HG03135 (cell line): ENCODE measurements around the gene ADAM19.
A peak's percentile ranks its signal among the peaks of the same experiment; 100 is the strongest.

Experiments
- ATAC-seq: cut with Tn5 transposase; IDR thresholded peaks from one replicate; pipeline ENCODE4 v1.9.1; 2021; ENCODE audit warnings: mild to moderate bottlenecking, moderate library complexity; ENCODE audit not compliant: unreplicated experiment

ADAM19 gene

DNA sequence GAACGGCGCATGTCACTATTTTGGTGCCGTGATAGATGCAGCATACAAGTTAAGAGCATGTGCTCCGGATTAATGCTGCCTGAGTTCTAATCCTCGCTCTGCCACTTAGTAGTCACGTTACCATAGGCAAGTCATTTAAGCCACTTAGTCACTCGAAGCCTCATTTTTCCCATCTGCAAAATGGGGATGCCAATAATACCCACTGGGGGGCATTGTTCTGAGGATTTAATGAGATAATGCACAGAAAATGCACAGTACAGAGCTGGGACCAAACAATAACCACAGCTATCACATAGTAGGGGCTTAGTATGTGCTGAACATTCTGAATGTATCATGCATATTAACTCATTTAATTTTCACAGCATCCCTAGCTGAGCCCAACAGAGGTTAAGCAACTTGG, 106.5 kb downstream of the ADAM19 start:
- no peak for ATAC-seq

DNA sequence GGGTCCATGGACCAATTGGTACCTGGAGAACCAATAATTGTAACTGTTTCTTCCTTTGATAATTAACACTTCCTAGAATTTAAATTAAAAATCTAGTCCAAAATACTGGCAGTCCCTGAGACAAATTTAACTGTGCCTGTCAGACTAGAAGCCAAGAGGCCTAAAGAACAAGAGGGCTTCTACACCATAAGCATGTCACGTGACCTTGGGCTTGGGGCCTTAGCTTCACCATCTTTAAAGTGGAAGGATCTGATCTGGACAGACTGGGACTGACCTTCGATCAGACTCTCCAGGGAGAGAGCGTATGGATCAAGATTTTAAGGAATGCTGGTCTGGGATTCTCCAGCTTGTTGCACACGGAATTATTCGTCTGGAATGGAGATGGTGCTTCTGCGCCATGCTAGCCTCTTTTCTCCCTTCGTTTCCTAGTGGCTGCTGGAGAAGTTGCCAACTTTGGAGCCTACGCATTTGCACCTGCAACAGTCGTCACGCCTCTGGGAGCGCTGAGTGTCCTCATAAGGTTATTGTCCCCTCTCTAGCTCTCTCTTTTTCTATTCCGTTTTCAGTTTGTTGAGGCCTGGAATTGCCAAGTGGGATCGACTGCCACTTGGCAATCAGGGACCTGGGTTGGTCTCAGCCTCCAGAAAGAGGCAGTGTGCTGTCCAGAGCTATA, 107.1 kb downstream of the ADAM19 start:
- no peak for ATAC-seq

DNA sequence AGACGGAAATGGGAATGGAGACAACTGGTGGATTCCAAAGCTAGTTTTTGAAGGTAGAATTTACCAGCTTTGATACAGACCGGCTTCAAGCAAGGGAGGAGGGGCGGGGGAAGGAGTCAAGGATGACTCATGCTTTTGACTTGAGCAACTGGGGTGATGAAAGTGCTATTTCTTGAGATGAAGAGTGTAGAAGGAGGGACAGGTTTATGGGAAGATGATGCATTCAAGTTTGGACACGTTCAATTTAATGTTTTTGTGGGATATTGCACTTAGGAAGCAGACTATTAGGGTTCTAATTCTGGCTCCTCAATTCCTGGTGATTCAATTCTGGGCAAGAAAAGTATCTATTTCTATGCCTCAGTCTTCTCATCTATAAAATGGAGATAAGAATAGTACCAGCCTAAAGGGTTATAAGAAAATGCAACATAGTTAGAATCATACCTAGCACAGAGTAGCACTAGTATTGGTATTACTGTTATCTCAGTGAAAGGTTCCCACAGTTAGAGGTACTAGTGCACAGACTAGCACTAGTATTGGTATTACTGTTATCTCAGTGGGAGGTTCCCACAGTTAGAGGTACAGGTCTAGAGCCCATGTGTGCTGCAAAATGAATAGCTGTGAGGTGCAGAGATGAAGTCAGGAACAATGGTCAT, 110.9 kb downstream of the ADAM19 start:
- peak; percentile 71 for ATAC-seq

DNA sequence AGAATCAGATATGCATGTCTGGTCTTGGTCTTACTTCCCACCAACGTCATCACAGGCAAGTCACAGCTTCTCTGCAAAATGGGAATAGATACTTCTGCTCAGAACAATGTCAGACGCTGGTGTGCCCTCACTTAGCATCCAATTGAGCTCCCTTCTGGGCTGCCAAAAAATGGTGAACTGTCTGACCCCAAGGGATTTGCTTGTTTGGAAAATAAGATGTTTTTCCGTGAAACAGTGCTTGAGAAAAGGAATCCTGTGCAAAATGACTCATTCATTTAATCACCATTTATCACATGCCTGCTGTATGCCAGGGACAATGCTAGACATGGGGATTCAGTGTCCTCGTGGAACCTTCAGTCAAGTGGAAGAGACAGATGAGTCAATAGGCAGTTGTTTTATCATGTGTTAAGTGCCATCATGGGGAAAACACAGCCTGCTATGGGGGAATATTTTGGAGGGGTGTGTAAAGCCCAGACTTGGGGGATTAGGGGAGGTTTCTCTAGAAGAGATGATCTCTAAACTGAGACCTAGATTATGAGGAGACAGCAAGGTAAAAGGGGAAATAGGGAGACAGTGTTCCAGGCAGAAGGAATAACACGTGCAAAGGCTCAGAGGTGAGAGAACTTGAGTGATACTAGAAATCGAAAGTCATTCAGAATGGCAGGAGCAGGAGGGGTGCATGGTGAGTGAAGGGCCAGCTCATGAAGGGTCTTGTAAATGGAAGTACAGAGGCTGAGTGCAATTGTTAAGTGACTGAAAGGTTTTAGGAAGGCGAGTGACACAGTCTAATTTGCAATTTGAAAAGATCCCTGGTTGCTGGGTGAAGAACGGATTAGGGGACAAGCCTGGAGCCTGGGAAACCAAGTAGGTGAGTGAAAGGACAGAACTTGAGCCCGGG, 111.7 kb downstream of the ADAM19 start:
- no peak for ATAC-seq

DNA sequence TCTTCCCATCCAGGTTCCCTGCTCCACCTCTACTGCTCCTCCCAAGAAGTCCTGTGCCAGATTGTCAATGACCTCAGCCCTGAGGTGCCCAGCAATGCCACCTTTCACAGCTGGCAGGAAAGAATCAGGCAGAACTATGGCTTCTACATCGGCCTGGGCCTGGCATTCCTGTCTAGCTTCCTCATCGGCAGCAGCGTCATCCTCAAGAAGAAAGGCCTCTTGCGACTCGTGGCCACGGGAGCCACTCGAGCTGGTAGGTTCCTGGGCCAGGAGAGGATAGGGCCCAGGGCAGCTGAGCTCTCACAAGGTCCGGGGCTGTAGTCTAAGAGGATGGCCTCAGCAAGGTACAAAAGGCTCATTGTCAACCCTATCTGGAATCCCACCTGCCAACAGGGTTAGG, 112.5 kb downstream of the ADAM19 start:
- ATAC-seq = no peak

DNA sequence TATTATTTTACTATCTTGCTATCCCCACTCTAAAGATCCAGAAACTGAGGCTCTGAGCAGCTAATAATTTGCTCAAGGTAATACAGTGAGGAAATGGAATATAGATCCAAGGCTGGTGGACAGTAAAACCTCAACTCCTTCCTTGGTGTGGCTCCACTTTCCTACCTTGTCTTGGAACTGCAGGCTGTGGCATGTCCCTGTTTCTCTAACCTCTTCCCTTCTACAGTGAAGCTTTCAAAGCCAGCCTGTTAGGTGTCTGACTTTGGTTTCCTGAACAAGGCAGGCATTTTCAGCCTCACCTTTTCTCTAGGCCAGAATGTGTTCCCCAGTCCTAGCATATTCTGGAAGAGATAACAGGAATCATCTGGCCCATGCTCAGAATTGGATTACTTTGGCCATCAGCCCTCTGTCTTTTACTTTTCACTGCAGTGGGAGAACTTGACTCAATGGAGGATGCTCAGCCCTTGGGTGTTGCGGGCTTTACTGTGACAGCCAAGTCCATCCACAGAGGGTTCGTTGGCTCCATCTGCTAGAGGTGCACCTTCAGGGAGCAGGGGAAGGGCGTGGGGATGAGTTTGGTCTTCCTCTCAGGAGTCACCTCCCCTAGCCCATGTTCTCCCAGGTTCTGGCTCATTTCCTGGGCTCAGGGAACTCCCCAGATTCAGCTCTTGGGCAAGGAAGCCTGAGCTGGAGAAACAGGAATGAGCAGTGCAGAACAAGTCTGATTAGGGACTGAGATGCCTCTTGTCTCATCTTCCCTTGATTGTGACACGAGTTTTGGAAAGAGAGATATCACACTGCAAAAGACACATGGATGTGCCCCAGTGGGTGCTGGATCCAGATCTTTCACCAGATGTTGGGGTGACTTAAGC, 114.4 kb downstream of the ADAM19 start:
- ATAC-seq = no peak

DNA sequence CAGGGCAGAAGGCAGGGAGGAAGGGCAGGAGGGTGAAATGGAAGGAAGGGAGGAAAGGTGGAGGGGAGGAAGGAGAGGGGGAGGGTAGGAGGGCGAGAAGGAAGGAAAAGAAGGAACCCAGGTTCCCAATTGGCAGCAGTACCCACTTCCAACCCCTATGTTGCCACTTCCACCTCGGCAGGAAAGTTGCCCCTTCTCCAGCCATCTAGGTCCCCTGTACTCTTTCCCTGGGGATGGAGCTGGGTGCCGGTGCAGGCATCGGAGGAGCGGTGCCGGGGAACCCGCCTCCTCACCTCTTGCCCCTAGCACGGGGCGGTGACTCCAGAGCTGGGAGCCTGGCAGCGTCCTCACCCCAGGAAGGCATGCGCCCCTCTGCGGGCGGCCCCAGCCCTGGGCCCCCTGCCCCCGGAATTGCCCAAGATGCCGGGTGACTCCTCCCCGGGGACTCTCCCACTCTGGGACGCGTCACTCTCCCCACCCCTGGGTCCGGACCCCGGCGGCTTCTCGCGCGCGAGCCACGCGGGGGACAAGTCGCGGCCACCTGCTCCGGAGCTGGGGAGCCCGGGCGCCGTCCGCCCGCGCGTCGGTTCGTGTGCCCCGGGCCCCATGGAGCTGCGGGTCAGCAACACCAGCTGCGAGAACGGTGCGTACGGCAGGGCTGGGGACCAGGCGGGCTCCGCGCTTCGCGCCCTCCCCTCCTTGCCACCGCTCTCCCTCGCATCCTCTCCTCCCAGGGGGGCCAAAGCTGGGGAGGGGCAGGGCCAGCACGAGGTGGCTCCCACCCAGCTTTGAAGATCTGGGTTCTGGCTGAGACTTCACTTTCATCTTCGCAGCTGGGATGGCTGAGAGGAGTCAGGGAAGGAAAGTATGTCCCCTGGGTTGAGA, 115.6 kb downstream of the ADAM19 start, which contains the start of gene NIPAL4:
Gene NIPAL4 (plus strand): TSS at position 499 of the 885 bp plus-strand sequence. CDS start 108 bp downstream, at position 607.
- no peak for ATAC-seq

GRCh38 chr5:157458835-157459234, 116.7 kb downstream of the ADAM19 start:
- no peak for ATAC-seq

- ATAC-seq = no peak
These were observed 118.2 kb downstream of the ADAM19 start for GRCh38 chr5:157457391-157457790.

DNA sequence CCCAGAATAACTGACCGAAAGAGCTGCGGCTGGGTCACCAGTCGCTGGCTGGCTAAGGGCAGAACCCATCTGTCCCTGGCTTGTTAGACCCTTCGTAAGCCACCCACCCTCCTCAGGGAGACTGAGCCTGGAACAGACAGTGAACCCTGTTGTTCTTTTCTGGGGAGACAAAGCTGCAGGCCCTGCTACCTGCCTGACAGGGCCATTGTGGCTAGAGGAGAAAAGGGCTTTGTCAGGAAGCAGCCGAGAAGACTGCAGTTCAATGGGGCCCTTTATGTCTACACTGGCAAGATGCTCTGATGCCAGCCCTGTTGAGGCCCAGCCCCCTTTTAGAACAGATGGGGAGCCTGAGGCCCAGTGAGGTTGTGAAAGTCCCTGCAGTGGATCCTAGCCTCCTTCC, 119.3 kb downstream of the ADAM19 start:
- ATAC-seq = no peak

GRCh38 chr5:157455057-157455456, 120.5 kb downstream of the ADAM19 start:
- no peak for ATAC-seq

DNA sequence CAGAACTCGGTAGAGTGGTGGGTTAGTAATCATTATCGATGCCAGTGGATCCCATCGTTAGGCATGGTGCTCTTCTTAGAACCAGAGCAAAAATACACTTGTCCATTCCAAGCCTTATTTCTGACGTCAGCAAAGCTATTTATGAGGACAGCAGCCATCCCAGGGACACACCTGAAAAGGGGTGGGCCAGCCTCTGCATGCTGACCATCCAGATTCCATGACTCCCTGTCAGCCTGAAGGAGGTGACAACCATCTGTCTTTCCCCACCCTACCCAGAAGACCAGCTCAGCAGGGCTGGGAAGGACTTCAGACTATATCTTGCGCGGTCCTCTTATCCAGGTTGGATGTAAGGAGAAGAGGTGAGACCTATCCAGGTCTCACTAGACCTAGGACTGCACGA, 121.3 kb downstream of the ADAM19 start:
- no peak for ATAC-seq

DNA sequence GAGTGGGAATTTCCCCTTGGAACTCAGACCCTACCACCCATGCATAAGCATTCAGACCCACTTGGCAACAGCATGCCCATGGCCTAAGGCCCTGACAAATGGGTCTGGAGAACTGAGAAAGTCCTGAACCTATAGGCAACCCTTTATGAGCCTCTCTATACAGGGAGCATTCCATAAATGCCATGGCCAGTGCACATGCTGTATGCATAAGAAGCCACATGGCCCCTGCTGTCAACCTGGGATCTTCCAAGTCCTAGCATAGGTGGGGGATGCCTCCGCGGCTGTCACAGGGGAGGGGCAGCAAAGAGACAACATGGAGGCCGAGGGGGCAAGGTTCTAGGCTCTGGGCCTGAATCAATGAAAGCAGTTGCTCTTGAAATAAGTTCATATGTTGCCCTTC, 123.8 kb downstream of the ADAM19 start:
- ATAC-seq = no peak

- no peak for ATAC-seq
These were observed 125.6 kb downstream of the ADAM19 start for GRCh38 chr5:157450024-157450423.

- no peak for ATAC-seq
These were observed 126.4 kb downstream of the ADAM19 start for GRCh38 chr5:157449011-157449723.

DNA sequence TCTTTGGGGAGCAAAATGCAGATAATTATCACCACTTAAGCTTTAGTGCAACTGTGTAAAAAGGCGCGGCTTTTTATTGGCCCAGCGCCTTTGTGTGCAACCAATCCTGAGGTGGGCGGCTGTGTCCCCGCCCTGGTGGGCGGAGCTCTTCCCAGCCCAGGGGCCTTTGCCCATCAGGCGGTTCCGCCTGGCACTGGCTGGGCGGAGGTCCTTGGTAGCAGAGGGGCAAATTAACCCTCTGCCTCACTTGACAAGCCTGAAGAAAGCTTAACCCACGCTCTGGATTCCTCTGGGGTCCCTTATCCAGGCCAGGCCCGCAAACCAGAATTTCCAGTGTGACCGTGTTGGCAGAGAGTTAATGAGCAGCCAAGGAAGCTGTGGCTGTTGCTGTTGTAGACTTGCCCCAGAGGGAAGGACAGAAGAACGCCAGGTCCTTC, 128.4 kb downstream of the ADAM19 start:
- ATAC-seq = no peak

GRCh38 chr5:157446412-157446935, 129.1 kb downstream of the ADAM19 start:
- ATAC-seq = no peak

GRCh38 chr5:157445745-157446411, 129.7 kb downstream of the ADAM19 start:
- ATAC-seq = no peak
